ENCODE results near the gene SOD1. TPM values are rescaled to one million over a fixed set of nuclear protein-coding genes. Genes with fewer than 3 reads are reported as not detected.

The SOD1 gene
- total RNA-seq (100 to 1,000 TPM in 2 of 5 donors, 10 to 100 TPM in 3; 45.5 to 219 (median 78.1) TPM), polyA plus RNA-seq (100 to 1,000 TPM; 294 to 358 (median 350) TPM)
- long read RNA-seq, donor 1, transcript SOD1-201 (5 exons, 966 nt) = major isoform, 61 of 61 reads
- long read RNA-seq, donor 1, partial matches to known transcripts = 0 of 61 reads
- long read RNA-seq, donor 1, other reads (novel, unspliced or antisense) = 0 of 61 reads
- long read RNA-seq, donor 2, transcript SOD1-201 (5 exons, 966 nt) = major isoform, 97 of 108 reads
- long read RNA-seq, donor 2, partial matches to known transcripts = 0 of 108 reads
- long read RNA-seq, donor 2, other reads (novel, unspliced or antisense) = 10 of 108 reads
- long read RNA-seq, donor 3, transcript SOD1-201 (5 exons, 966 nt) = major isoform, 118 of 123 reads
- long read RNA-seq, donor 3, partial matches to known transcripts = 5 of 123 reads
- long read RNA-seq, donor 3, other reads (novel, unspliced or antisense) = 0 of 123 reads
- long read RNA-seq, donor 4, transcript SOD1-201 (5 exons, 966 nt) = major isoform, 16 of 16 reads
- long read RNA-seq, donor 4, partial matches to known transcripts = 0 of 16 reads
- long read RNA-seq, donor 4, other reads (novel, unspliced or antisense) = 0 of 16 reads
- long read RNA-seq, donor 5, transcript SOD1-201 (5 exons, 966 nt) = major isoform, 113 of 137 reads
- long read RNA-seq, donor 5, partial matches to known transcripts = 18 of 137 reads
- long read RNA-seq, donor 5, other reads (novel, unspliced or antisense) = 5 of 137 reads
- long read RNA-seq, donor 6, transcript SOD1-201 (5 exons, 966 nt) = major isoform, 246 of 333 reads
- long read RNA-seq, donor 6, partial matches to known transcripts = 61 of 333 reads
- long read RNA-seq, donor 6, other reads (novel, unspliced or antisense) = 25 of 333 reads
- long read RNA-seq, donor 7, transcript SOD1-201 (5 exons, 966 nt) = major isoform, 111 of 140 reads
- long read RNA-seq, donor 7, partial matches to known transcripts = 14 of 140 reads
- long read RNA-seq, donor 7, other reads (novel, unspliced or antisense) = 15 of 140 reads
- long read RNA-seq, donor 8, transcript SOD1-201 (5 exons, 966 nt) = major isoform, 158 of 200 reads
- long read RNA-seq, donor 8, partial matches to known transcripts = 31 of 200 reads
- long read RNA-seq, donor 8, other reads (novel, unspliced or antisense) = 11 of 200 reads
- long read RNA-seq, donor 9, transcript SOD1-201 (5 exons, 966 nt) = major isoform, 138 of 196 reads
- long read RNA-seq, donor 9, partial matches to known transcripts = 39 of 196 reads
- long read RNA-seq, donor 9, other reads (novel, unspliced or antisense) = 16 of 196 reads
- long read RNA-seq, donor 10, transcript SOD1-201 (5 exons, 966 nt) = major isoform, 49 of 57 reads
- long read RNA-seq, donor 10, partial matches to known transcripts = 8 of 57 reads
- long read RNA-seq, donor 10, other reads (novel, unspliced or antisense) = 0 of 57 reads

GRCh38 chr21:31659536-31660258, at the start of gene SOD1:
SOD1 (plus strand) TSS chr21:31659693; CDS start chr21:31659770, 77 bp downstream.
- H3K36me3 ChIP-seq = peaks cover 3 to 21% (median 13%) of the 10 kb centered on the region in 4 donors
- peak within 1 kb of the TSS; percentile 78 to 89 (median 86) for H3K4me3 ChIP-seq
- 0 to 1% (median 0%) methylated on average over 13 to 86 of the region's 87 CpGs for WGBS, 5 donors
- intact Hi-C loops (cut with DNase I; ENCODE audit: low total_unique reads) = no loop called here
- no peaks in the 10 kb centered on the region for H3K27me3 ChIP-seq
- TF ChIP-seq CTCF (IDR thresholded peaks at IDR 0.05) (peak in 2 of 7 experiments; percentile 19 to 54), POLR2AphosphoS5 (IDR thresholded peaks at IDR 0.05) (peak; percentile 59 to 97 (median 94)), POLR2A (IDR thresholded peaks at IDR 0.05) (peak in 1 of 4 donors; percentile 55), EP300 (IDR thresholded peaks at IDR 0.05) (no peak)
- H3K27ac ChIP-seq = peak within 1 kb of the TSS; percentile 82 to 96 (median 93)
- no peaks in the 10 kb centered on the region for H3K9me3 ChIP-seq
- H3K4me1 ChIP-seq = peaks cover 26 to 50% (median 43%) of the 10 kb centered on the region in 4 donors
- peak; percentile 95 to 98 for DNase-seq

- no peak for DNase-seq
- intact Hi-C loops (cut with DNase I; ENCODE audit: low total_unique reads) = no loop called here
- WGBS, 5 donors = 88 to 95% (median 91%) methylated on average over 7 of the region's 7 CpGs
- H3K27me3 ChIP-seq = peaks cover 0 to 9% (median 0%) of the 10 kb centered on the region in 3 donors
- TF ChIP-seq POLR2A (IDR thresholded peaks at IDR 0.05) = no peak
- no peak for TF ChIP-seq CTCF (IDR thresholded peaks at IDR 0.05)
- TF ChIP-seq EP300 (IDR thresholded peaks at IDR 0.05) = no peak
- no peak for TF ChIP-seq POLR2AphosphoS5 (IDR thresholded peaks at IDR 0.05)
- no peak overlapping the region for H3K4me3 ChIP-seq
- no peaks in the 10 kb centered on the region for H3K36me3 ChIP-seq
- no peaks in the 10 kb centered on the region for H3K9me3 ChIP-seq
- no peaks in the 10 kb centered on the region for H3K4me1 ChIP-seq
- no peak overlapping the region for H3K27ac ChIP-seq
Measured at GRCh38 chr21:31611445-31611844, 48.0 kb upstream of the SOD1 start.

GRCh38 chr21:31612894-31613785, 46.4 kb upstream of the SOD1 start:
- DNase-seq = no peak
- H3K4me3 ChIP-seq = no peak overlapping the region
- H3K36me3 ChIP-seq = no peaks in the 10 kb centered on the region
- TF ChIP-seq POLR2AphosphoS5 (IDR thresholded peaks at IDR 0.05) (no peak), POLR2A (IDR thresholded peaks at IDR 0.05) (no peak), CTCF (IDR thresholded peaks at IDR 0.05) (no peak), EP300 (IDR thresholded peaks at IDR 0.05) (no peak)
- intact Hi-C loops (cut with DNase I; ENCODE audit: low total_unique reads) = no loop called here
- H3K27me3 ChIP-seq = peaks cover 0 to 9% (median 0%) of the 10 kb centered on the region in 3 donors
- no peak overlapping the region for H3K27ac ChIP-seq
- WGBS, 5 donors = 50 to 64% (median 58%) methylated on average over 22 of the region's 22 CpGs
- H3K4me1 ChIP-seq = no peaks in the 10 kb centered on the region
- H3K9me3 ChIP-seq = no peaks in the 10 kb centered on the region
